CD4-positive, alpha-beta T cell treated with Interleukin-6 at 100 ng/mL for 8 hours (primary cell): Measurements from ENCODE around the gene DNAJC4.

Source experiments
- DNase-seq: peaks from one replicate; pipeline ENCODE4 v3.0.0-alpha.2; 2020; ENCODE audit warnings: mixed read lengths, low spot score

The DNAJC4 gene, protein sequence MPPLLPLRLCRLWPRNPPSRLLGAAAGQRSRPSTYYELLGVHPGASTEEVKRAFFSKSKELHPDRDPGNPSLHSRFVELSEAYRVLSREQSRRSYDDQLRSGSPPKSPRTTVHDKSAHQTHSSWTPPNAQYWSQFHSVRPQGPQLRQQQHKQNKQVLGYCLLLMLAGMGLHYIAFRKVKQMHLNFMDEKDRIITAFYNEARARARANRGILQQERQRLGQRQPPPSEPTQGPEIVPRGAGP

DNA sequence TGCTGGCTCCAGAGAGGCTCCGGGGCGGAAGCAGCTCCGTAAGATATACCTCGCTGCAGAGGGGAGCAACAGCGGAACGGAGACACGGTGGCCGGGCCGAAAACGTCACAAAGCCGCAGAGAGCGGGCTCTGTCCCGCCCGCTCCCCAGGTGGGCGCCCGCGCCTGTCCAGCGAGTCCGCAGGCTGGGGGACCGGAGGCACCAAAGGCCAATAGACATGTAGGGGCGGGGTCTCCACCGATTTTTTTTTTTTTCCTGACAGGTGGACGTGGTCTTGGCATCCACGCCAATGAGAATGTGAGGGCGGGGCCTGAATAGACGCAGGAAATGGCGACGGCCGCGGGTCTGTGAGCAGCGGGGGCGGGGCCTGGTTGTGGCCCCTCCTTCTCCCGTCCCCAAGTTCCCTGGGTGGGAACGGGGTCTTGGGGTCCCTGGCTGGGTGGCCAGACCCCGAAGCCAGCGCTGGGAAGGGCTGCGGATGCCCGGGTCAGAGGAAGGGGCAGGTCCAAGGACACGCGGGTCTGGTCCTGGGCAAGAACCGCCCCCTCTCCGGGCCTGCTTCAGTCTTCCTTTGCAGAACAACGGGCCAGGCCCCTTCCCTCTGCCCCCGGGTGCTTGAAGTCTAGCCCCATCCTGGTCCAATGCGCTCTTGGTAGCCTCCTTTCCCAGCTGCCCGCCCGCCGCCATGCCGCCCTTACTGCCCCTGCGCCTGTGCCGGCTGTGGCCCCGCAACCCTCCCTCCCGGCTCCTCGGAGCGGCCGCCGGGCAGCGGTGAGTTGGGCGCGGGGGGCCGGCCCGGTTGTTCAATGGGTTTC lies at the start of gene DNAJC4:
DNAJC4 (plus strand) TSS at position 378 of the 814 bp plus-strand sequence; CDS start at position 685, 307 bp downstream.
- DNase-seq = peak; percentile 89

GRCh38 chr11:64180891-64181290 lies 49.5 kb upstream of the DNAJC4 start:
- no peak for DNase-seq

- DNase-seq = no peak
Observed at GRCh38 chr11:64181506-64182411, 48.6 kb upstream of the DNAJC4 start.

DNA sequence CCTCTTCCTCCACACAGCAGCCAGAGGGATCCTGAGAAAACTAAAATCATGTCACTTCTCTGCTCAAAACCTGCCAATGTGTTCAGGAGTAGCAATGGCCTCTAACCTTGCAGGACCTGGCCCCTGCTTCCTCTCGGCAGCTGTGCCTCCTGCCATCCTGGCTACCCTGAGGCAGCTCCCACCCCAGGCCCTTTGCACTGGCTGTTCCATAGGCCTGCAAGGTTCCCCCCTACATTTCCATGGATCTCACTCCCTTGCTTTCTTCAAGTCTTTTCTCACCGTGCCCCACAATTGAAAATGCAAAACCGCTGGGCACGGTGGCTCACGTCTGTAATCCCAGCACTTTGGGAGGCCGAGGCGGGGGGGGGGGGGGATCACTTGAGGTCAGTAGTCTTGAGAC lies 46.5 kb upstream of the DNAJC4 start:
- DNase-seq = no peak

DNA sequence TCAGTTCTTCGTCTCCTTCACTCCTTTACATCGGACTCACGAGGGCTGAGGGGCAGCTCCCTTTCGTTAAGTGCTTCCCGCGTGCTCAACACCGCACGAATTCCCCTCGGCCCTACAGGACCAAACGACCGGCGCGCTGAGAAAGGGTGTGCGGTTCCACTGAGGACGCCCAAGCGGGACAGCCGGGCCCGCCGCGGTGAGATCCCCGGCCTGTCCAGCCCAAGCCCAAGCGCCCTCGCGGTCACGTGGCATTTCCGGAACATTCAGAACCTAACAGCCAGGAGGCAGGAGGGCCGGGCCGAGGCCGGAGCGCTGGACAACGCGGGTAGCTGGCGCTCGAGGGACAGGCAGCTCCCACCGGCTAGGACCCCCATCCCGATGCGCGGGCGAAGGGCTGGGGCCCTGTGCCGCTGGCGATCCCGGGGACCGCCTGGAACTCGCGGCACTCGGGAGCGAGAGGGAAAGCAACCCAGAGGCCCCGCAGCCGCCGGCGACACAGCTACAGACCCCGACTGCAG lies 45.1 kb upstream of the DNAJC4 start:
- DNase-seq = peak; percentile 19

DNA sequence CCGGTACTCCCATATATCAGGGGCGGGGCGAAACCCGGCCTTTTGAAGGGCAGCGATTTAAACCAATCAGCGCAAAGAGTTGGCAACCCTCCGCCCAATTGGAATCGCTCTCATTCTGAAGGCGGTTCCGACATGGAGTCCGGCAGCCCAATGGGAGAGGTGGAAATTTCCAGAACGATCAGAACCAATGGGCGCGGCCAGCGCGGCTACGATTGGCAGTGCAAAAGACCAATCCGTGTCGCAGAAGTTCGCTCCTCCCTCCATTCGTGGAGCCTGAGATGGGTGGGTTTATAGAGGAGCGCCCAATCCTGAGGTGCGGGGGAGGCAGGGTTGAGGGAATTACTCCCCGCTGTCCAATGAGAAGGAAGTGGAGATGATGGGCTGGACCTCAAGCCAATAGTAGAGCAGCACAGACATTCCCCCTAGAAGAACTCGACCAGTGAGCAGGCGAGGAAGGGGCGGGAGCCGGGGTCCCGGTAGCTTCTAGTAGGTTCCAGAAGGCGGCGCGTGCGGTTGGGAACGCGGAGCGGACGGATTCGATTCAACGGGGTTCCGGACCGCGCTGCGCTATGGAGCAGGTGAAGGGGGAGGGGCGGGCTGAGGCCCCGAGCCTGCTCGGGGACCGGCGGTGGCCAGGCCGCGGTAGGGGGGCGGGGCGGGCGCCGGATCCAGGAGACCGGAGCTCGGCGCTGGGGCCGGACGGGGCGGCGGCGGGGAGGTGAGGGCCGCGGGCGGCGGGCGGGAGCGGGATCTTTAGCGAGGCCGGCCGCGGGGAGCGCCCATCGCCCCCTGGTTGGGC lies 44.5 kb upstream of the DNAJC4 start, which contains the start of gene STIP1:
STIP1 (plus strand) TSS at position 479 of the 799 bp plus-strand sequence; CDS start at position 570, 91 bp downstream.
- peak; percentile 99 for DNase-seq

- peak; percentile 31 for DNase-seq
Observed at GRCh38 chr11:64186492-64187165, 43.7 kb upstream of the DNAJC4 start.

DNA sequence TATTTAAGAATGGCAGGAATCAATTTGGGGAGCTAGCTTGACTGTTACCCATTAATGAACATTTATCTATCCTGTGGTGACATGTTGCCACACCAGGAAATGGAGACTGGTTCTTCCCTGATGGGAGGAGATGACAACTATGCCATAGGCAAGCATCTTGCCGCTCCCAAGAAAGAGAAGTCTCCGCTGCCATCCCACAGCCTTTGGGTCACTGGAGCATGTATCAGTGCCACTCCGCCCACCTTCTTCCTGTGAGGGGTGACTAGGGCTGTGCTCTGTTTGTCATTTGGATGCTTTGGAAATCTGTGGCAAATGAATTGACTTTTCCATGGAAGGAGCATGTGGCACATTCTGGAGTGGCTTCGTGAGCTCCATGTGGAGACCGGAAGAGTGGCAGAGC lies 37.9 kb upstream of the DNAJC4 start:
- no peak for DNase-seq

DNA sequence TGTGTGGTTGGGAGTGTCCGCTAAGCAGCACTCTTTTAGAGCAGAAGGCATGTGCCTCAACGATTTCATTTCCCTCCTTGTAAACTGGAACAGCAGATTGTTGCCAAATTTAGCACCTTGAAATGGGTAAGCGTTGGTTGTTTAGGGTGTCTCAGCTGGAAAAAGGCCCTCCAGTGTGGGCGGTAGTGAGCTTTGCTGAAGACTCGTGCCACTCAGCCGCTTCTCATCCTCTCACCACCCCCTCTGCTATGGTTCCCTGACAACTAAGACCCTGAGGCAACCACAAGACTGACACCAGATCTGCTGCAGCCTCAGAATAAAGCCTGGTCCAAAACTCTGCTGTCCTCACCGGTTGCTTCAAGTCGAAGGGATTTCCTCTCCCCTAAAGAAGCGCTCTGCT lies 33.7 kb upstream of the DNAJC4 start:
- DNase-seq = no peak

DNA sequence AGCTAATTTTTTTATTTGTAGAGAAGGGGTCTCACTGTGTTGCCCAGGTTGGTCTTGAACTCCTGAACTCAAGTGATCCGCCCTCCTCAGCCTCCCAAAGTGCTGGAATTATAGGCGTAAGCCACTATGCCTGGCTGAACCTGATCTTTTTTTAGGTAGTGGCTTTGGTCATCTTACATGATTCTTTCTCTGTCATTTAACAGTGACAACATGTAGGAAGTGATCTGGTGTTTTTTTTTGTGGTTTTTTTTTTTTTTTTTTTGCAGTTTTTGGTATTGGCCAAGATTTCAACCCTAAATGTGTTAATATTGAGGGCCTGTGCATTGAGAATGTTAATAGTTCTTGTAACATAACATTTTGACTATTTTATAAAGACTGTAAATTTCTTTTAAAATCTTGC lies 31.8 kb upstream of the DNAJC4 start:
- no peak for DNase-seq

- DNase-seq = no peak
Observed at GRCh38 chr11:64201543-64201942, 28.8 kb upstream of the DNAJC4 start.

DNA sequence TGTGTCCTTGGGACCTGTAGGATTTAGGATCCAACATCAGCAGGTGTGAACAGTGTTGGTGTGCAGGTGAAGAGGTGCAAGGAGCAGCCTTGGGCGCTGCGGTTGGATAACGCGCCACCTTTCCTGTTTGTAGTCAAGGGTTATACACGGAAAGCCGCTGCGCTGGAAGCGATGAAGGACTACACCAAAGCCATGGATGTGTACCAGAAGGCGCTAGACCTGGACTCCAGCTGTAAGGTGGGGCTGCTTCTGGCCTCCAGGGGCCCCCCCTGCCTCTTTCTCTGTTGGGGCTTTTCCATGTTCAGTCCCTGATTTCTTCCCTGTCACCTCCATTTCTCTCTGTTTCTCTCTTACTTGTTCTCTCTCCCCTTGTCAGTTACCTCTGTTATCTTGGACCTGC lies 27.4 kb upstream of the DNAJC4 start:
- DNase-seq = no peak

DNA sequence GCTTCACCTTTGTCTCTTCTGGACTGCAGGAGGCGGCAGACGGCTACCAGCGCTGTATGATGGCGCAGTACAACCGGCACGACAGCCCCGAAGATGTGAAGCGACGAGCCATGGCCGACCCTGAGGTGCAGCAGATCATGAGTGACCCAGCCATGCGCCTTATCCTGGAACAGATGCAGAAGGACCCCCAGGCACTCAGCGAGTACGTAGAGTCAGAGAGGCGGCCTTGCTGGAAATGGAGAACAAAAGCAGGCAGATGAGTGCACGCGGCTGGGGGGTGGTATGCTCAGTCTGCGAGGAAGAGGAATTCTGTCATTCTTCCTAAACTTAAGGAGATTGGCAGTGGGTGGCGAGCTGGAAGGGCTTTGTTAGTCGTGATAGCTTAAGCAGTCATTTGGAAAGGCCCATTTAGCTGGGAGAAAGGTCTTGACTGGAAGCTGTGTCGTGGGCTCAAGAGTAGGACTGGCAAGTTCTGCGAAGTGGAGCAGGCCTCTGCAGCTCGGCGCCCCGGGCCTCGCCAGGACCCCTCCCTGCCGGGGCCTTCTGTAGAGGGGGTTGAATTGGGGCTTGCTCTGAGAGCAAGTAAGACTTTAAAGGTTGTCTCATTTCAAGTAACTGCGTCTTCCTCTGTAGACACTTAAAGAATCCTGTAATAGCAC lies 26.8 kb upstream of the DNAJC4 start:
- DNase-seq = no peak

GRCh38 chr11:64204080-64204440 lies 26.3 kb upstream of the DNAJC4 start:
- no peak for DNase-seq

DNA sequence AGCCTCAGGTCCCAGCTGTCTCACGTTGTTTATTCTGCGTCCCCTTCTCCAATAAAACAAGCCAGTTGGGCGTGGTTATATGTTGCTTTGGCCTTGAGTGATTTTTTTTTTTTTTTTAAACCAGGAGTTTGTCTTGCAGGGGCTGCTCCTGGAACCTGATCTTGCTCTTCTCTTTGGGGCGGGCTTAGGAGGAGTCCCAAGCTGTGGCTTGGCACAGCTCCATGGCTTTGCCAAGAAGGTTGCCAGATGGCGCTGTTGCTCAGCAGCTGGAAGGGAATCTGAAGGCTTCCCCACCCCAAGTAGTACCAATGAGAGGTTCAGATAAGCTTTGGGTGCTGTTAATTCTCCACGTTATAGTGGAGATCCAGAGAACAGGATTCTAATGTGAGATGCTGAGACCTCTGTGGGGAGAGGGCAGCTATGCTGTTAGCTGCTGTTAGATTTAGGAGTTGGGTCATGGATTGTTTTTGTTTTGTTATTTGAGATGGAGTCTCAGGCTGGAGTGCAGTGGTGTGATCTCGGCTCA lies 25.8 kb upstream of the DNAJC4 start:
- DNase-seq = peak; percentile 87

GRCh38 chr11:64206457-64207255 lies 23.7 kb upstream of the DNAJC4 start, which contains the start of gene FERMT3:
Gene FERMT3 (plus strand): TSS chr11:64206721. CDS start chr11:64207365, 644 bp downstream.
- DNase-seq = peak; percentile 85

DNA sequence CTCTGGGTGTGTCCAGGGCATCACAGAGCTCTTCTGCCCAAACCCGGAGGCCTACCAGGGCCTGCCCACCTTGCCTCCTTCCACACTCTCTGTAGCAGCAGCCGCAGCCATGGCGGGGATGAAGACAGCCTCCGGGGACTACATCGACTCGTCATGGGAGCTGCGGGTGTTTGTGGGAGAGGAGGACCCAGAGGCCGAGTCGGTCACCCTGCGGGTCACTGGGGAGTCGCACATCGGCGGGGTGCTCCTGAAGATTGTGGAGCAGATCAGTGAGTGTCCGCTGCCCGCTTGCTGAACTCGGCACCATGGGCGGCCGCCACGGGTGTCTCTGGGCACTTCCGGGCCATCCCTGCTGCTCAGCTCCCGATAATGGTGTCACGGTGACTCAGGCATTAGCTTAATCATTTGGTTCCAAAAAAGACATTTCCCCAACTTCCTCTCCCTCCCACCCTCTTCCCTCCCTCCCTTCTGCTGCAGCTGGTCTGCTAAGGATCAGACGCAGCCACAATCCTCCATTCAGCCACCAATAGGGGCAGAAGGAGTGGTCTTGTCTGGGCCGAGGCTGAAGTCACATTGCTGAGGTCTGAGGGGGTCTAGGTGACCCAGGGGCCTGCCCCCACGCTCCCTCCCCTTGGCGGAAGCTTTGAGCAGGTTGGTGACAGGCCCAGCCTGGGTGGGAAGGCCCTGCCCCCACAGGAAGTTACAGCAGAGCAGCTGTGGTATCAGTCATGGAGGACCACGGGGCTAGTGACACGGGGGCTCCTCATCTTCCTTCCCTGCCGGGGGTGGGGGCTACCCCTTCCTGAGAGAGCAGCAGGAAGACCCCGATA lies 22.9 kb upstream of the DNAJC4 start:
- peak; percentile 78 for DNase-seq
